ENCODE data around the gene NOVA1.

NOVA1 gene

GRCh38 chr14:26593357-26593756 is 4.5 kb downstream of the NOVA1 start:
- DNase-seq, result no peak

GRCh38 chr14:26589925-26590324 is 7.9 kb downstream of the NOVA1 start:
- DNase-seq, result no peak

GRCh38 chr14:26577711-26578110 is 20.1 kb downstream of the NOVA1 start:
- no peak for DNase-seq

GRCh38 chr14:26554069-26554772 is 43.6 kb downstream of the NOVA1 start:
- DNase-seq, result no peak

GRCh38 chr14:26549571-26549970 is 48.3 kb downstream of the NOVA1 start:
- no peak for DNase-seq

- no peak for DNase-seq
These were observed 49.4 kb downstream of the NOVA1 start for GRCh38 chr14:26548406-26548805.

GRCh38 chr14:26538176-26538575 is 59.7 kb downstream of the NOVA1 start:
- DNase-seq, result no peak

- DNase-seq, result no peak
These were observed 65.9 kb downstream of the NOVA1 start for GRCh38 chr14:26531894-26532293.

- DNase-seq, result no peak
These were observed 69.2 kb downstream of the NOVA1 start for GRCh38 chr14:26528415-26529182.

- no peak for DNase-seq
These were observed 70.7 kb downstream of the NOVA1 start for GRCh38 chr14:26527095-26527494.

- no peak for DNase-seq
These were observed 71.7 kb downstream of the NOVA1 start for GRCh38 chr14:26526137-26526536.

- no peak for DNase-seq
These were observed 72.7 kb downstream of the NOVA1 start for GRCh38 chr14:26525085-26525484.

GRCh38 chr14:26522967-26523366 is 74.9 kb downstream of the NOVA1 start:
- DNase-seq, result no peak

GRCh38 chr14:26517771-26518170 is 80.1 kb downstream of the NOVA1 start:
- DNase-seq, result no peak

- DNase-seq, result no peak
These were observed 97.8 kb downstream of the NOVA1 start for GRCh38 chr14:26500028-26500427.

GRCh38 chr14:26499546-26499945 is 98.3 kb downstream of the NOVA1 start:
- DNase-seq, result no peak

- DNase-seq, result no peak
These were observed 110.9 kb downstream of the NOVA1 start for GRCh38 chr14:26486922-26487321.

- no peak for DNase-seq
These were observed 113.3 kb downstream of the NOVA1 start for GRCh38 chr14:26484562-26484961.

- no peak for DNase-seq
These were observed 118.9 kb downstream of the NOVA1 start for GRCh38 chr14:26478967-26479366.

GRCh38 chr14:26466862-26467261 is 131.0 kb downstream of the NOVA1 start:
- DNase-seq, result no peak

- no peak for DNase-seq
These were observed 134.7 kb downstream of the NOVA1 start for GRCh38 chr14:26463136-26463535.

GRCh38 chr14:26454105-26454504 is 143.7 kb downstream of the NOVA1 start:
- no peak for DNase-seq

- DNase-seq, result no peak
These were observed 149.5 kb downstream of the NOVA1 start for GRCh38 chr14:26448181-26448855.

- DNase-seq, result no peak
These were observed 153.0 kb downstream of the NOVA1 start for GRCh38 chr14:26444822-26445221.

Data from NCI-H1417 treated with DMSO at 0.1 percent for 48 hours (cell line).